Mesothelial cell of epicardium (in vitro differentiated cells): ENCODE measurements around the gene HSD17B14. TPM values are rescaled to one million over a fixed set of nuclear protein-coding genes. Genes with fewer than 3 reads are reported as not detected.

Experiments
- DNase-seq, 2 experiments: peaks; one replicate each; pipeline ENCODE4 v3.0.0; 2021; ENCODE audit warnings: low spot score in 2 of 2; ENCODE audit not compliant: unreplicated experiment in 2 of 2
- H3K27ac Mint-ChIP-seq: 2 replicates; pipeline ENCODE4 v1.8.0; 2021; ENCODE audit warnings: mixed read lengths
- H3K27me3 Mint-ChIP-seq: 2 replicates; pipeline ENCODE4 v1.8.0; 2021; ENCODE audit warnings: low read depth, mixed read lengths
- H3K36me3 Mint-ChIP-seq: 2 replicates; pipeline ENCODE4 v1.8.0; 2021; ENCODE audit warnings: mixed read lengths
- H3K4me1 Mint-ChIP-seq: 2 replicates; pipeline ENCODE4 v1.8.0; 2021; ENCODE audit warnings: mixed read lengths
- H3K4me3 Mint-ChIP-seq: 2 replicates; pipeline ENCODE4 v1.8.0; 2021; ENCODE audit warnings: mild to moderate bottlenecking, moderate library complexity, mixed read lengths
- H3K9me3 Mint-ChIP-seq: 2 replicates; pipeline ENCODE4 v1.8.0; 2021; ENCODE audit warnings: mixed read lengths
- total RNA-seq: library from RNA; stranded (reverse); gene quantifications from 3 replicates; pipeline ENCODE4 v1.2.1, GENCODE V29; 2021
- TF ChIP-seq, protein P1 (sequence below): fragments of 200-600 bp; sonication (generic); IDR thresholded peaks from one replicate; pipeline ENCODE4 v1.5.0; 2021; ENCODE audit warnings: antibody characterized with exemption; ENCODE audit not compliant: unreplicated experiment

Gene HSD17B14
- total RNA-seq, 1 donor from 2014 or later = 27.1 TPM

DNA sequence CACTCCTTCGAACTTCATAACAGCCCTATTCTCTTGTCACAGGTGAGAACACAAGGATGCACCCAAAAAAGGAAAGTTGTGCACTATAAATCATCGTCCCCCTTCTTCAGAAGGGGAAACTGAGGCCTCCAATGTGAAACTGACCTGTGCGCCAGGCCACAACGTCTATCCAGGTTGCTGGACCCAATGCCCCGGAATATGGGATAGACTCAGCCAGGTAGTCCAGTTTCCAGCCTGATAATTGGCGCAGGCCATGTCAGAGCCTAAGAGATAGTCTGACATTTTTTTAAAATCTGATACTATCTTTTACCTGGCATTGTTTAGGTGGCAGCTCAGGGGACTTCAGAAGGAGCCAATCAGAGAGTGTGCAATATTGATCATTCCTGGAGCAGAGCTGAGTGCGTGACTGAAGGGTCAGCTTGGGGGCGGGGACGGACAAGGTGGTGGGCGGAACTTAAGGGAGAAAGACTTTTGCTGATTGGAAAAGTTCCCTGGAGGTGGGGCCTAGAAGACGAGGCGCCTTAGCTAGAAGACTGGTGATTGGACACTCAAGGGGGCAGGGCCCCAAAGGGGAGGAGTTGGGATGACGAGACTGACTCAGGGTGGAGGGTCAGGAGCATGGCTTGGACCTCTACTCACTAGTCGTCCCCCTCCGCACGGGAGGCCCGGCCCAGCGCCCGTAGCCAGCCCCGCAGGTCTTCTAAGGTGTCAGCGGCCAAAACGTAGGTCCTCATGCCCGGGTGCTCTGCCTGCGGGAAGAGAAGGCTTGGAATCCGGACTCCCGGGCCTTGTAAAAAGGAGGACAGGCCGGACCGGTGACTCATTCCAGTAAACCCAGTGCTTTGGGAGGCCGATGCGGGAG, 23.7 kb upstream of the HSD17B14 start:
- Mint-ChIP-seq H3K36me3 (peaks cover 19% of the 10 kb centered on the region), H3K27ac (no peak overlapping the region), H3K4me1 (no peaks in the 10 kb centered on the region), H3K27me3 (no peaks in the 10 kb centered on the region), H3K4me3 (no peak overlapping the region), H3K9me3 (no peaks in the 10 kb centered on the region)
- DNase-seq = no peak
- TF ChIP-seq, protein P1, sequence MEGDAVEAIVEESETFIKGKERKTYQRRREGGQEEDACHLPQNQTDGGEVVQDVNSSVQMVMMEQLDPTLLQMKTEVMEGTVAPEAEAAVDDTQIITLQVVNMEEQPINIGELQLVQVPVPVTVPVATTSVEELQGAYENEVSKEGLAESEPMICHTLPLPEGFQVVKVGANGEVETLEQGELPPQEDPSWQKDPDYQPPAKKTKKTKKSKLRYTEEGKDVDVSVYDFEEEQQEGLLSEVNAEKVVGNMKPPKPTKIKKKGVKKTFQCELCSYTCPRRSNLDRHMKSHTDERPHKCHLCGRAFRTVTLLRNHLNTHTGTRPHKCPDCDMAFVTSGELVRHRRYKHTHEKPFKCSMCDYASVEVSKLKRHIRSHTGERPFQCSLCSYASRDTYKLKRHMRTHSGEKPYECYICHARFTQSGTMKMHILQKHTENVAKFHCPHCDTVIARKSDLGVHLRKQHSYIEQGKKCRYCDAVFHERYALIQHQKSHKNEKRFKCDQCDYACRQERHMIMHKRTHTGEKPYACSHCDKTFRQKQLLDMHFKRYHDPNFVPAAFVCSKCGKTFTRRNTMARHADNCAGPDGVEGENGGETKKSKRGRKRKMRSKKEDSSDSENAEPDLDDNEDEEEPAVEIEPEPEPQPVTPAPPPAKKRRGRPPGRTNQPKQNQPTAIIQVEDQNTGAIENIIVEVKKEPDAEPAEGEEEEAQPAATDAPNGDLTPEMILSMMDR = no peak

DNA sequence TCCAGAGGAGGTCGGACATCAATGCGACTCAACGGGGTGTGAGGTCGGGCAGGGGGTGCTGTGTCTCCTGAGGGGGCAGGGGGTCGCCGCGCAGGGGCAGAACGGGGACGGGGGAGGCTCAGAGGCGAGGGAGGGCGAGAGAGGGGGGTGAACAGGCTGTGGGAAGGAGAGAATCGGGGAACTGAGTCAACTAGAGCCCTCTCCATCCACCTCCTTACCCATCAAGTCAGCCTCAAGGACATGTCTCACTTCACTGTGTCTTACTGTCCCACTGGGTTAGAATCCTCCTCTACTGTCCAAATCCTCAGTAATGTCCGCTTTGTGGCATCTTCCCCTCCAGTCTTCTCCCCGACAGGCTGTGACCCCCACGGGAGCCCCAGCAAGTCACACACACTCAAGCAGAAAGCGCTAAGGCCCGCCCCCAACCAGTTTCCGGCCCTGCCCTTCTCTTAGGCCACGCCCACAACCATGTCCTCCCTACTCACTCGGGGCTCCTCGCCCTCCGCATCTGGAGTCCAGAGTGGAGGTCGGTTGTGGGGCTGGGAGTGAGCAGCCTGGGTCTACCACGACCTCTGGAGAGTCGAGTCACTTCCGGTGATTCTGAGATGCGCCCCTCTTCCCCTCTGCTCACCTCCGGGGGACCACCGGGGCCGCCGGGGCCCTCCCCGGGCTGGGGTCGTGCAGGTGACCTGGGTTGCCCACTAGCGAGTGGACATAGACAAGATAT, 22.9 kb upstream of the HSD17B14 start:
- Mint-ChIP-seq H3K9me3 (no peaks in the 10 kb centered on the region), H3K27ac (no peak overlapping the region), H3K4me3 (no peak overlapping the region), H3K27me3 (no peaks in the 10 kb centered on the region), H3K4me1 (no peaks in the 10 kb centered on the region), H3K36me3 (peaks cover 16% of the 10 kb centered on the region)
- no peak for DNase-seq
- TF ChIP-seq, protein P1 = no peak

DNA sequence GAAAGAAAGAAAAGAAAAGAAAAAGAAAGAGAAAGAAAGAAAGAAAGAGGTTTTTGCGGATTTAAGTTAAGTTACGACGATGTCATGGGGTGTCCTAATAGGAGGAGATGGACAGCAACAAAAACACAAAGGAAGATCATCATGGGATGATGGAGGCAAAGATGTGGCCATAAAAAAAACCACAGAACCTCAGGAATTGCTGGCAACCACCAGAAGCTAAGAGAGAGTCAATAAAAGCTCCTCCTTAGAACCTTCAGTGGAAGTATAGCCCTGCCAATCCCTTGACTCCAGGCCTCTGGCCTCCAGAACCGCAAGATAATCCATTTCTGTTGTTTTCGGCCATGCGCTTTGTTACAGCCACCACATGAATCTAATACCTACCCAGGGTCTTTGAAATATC, 20.6 kb upstream of the HSD17B14 start:
- H3K27me3 Mint-ChIP-seq = no peaks in the 10 kb centered on the region
- peaks cover 12% of the 10 kb centered on the region for H3K36me3 Mint-ChIP-seq
- H3K4me3 Mint-ChIP-seq = no peak overlapping the region
- no peak for DNase-seq
- no peak overlapping the region for H3K27ac Mint-ChIP-seq
- TF ChIP-seq, protein P1 = no peak
- H3K9me3 Mint-ChIP-seq = no peaks in the 10 kb centered on the region
- H3K4me1 Mint-ChIP-seq = no peaks in the 10 kb centered on the region

DNA sequence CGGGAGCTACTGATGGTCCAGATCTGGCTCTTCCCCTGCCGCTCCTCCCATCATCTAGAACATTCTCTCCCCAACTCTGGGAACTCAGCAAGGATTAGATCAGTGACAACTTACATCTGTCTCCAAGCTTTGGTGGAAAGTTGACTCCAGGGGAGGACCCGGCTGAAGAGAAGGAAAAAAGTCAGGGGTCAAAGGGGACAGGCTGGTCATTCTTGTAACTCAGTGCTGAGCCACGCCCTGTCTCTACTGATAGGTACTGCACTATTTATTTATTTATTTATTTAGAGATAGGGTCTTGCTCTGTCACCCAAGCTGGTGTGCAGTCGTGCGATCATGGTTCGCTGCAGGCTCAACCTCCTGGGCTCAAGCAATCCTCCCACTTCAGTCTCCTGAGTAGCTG, 17.8 kb upstream of the HSD17B14 start:
- DNase-seq = no peak
- H3K4me1 Mint-ChIP-seq = no peaks in the 10 kb centered on the region
- H3K27me3 Mint-ChIP-seq = no peaks in the 10 kb centered on the region
- peaks cover 8% of the 10 kb centered on the region for H3K36me3 Mint-ChIP-seq
- no peak overlapping the region for H3K4me3 Mint-ChIP-seq
- no peaks in the 10 kb centered on the region for H3K9me3 Mint-ChIP-seq
- TF ChIP-seq, protein P1 = peak; percentile 20
- no peak overlapping the region for H3K27ac Mint-ChIP-seq

DNA sequence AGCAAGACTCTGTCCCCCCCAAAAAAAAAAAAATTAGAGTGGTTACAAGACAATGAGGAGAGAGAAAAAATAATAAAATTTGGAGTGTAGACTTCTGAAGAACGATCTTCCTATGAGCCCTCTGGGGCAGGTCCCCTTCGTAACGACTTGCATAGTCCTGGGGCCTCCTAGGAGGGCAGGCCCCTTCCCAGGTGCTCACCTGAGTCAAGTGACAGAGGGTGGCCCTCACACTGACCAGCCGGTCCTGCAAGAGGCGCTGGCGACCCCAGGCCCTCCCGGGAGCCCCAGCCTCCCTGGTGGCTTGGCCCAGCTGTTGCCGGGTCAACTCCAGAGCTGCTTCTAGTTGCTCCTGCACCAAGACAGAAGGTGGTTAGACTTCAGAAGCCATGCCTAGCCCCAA, 17.2 kb upstream of the HSD17B14 start:
- DNase-seq = no peak
- no peak overlapping the region for H3K4me3 Mint-ChIP-seq
- no peaks in the 10 kb centered on the region for H3K27me3 Mint-ChIP-seq
- H3K9me3 Mint-ChIP-seq = no peaks in the 10 kb centered on the region
- H3K36me3 Mint-ChIP-seq = peaks cover 8% of the 10 kb centered on the region
- no peaks in the 10 kb centered on the region for H3K4me1 Mint-ChIP-seq
- TF ChIP-seq, protein P1 = no peak
- no peak overlapping the region for H3K27ac Mint-ChIP-seq
